Measurements from ENCODE around the gene DDX17. TPM values are rescaled to one million over a fixed set of nuclear protein-coding genes. Genes with fewer than 3 reads are reported as not detected.

Gene DDX17
- total RNA-seq, 1 donor from 2014 or later: 742 TPM

GRCh38 chr22:38435010-38435409 lies 71.1 kb downstream of the DDX17 start:
- ATAC-seq (no peak), DNase-seq (ENCODE audit: low spot score) (no peak)
- intact Hi-C loops (cut with DNase I): no loop called here

GRCh38 chr22:38433871-38434270 lies 72.2 kb downstream of the DDX17 start:
- DNase-seq (ENCODE audit: low spot score): no peak
- intact Hi-C loops (cut with DNase I): no loop called here
- ATAC-seq: no peak

Other genes starting within 250 kb of the DDX17 start
- gene TMEM184B, start 233.3 kb downstream of the DDX17 start, total RNA-seq: 72.7 TPM
- 184 TPM for gene CSNK1E, start 188.9 kb downstream of the DDX17 start, total RNA-seq
- 0.71 TPM for gene KCNJ4, start 51.1 kb downstream of the DDX17 start, total RNA-seq
- 15.4 TPM for gene KDELR3, start 38.2 kb downstream of the DDX17 start, total RNA-seq
- 4.7 TPM for gene DMC1, start 63.9 kb upstream of the DDX17 start, total RNA-seq
- 2.9 TPM for gene FAM227A, start 150.1 kb upstream of the DDX17 start, total RNA-seq
- gene CBY1, start 150.3 kb upstream of the DDX17 start, total RNA-seq: 31.4 TPM
- gene TOMM22, start 175.6 kb upstream of the DDX17 start, total RNA-seq: 35.3 TPM
- 54.6 TPM for gene JOSD1, start 194.6 kb upstream of the DDX17 start, total RNA-seq
- gene GTPBP1, start 199.6 kb upstream of the DDX17 start, total RNA-seq: 55.5 TPM
- gene SUN2, start 249.7 kb upstream of the DDX17 start, total RNA-seq: 207 TPM

Data from sciatic nerve (tissue), 2 donors.